RPMI7951 (cell line): Measurements from ENCODE around the gene COMMD2. TPM values are rescaled to one million over a fixed set of nuclear protein-coding genes. Genes with fewer than 3 reads are reported as not detected.

Experiments used
- DNase-seq: peaks from one replicate; pipeline ENCODE4 v3.0.0-alpha.2; 2012; ENCODE audit warnings: low read depth
- total RNA-seq: library from RNA; depleted of rRNA; stranded (reverse); fragments of >200 nt; shearing (Covaris generic); gene quantifications from 2 replicates; pipeline ENCODE4 v1.2.3, GENCODE V29; 2014; rRNA removed

Gene COMMD2
- 40.5 and 50.8 TPM in 2 replicates for total RNA-seq

GRCh38 chr3:149752051-149752787 lies at the start of gene COMMD2:
Gene COMMD2 (minus strand): TSS chr3:149752489. CDS start chr3:149752444, 45 bp downstream.
- peak; percentile 87 for DNase-seq

- no peak for DNase-seq
Measured at GRCh38 chr3:149801639-149802038, 49.4 kb upstream of the COMMD2 start.

- no peak for DNase-seq
Measured at GRCh38 chr3:149801195-149801594, 48.9 kb upstream of the COMMD2 start.

GRCh38 chr3:149800693-149801092 lies 48.4 kb upstream of the COMMD2 start:
- no peak for DNase-seq

GRCh38 chr3:149796026-149796425 lies 43.7 kb upstream of the COMMD2 start:
- DNase-seq: no peak

DNA sequence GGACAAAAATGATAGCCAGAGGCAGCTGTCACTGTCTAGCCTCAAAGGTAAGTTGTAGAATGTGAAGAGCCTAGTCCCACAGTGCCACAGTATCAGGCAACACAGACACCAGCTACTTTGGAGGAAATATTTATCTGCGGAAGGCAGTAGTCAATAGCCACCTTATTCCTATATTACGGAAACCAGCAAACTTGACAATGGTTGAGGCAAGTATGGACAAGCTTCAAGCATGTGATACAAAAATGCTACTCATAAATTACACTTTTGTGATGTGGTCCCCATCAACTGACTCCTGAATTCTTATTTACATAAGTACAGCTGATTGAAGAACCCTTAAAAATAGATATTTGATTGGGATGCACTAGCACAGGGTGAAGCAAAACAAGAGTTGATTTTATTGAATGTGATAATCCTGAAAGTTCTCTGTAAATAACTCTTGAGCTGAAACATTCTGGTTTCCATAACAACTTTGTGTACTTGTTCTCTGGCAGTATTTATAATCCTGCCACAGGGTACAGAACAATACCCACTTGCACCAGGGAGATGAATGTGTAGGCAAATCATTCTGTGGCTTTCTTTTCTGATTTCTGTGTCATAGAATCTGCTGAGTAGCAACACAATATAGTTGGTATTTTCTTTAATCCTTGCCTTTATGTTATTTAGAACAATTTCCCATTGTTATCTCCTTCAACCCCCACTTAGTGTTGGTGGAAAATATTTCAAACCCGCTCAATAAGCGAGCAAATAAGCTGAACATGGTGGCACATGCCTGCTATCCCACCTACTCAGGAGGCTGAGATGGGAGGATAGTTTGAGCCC lies 40.4 kb upstream of the COMMD2 start, which contains the start of gene ANKUB1:
TSS of gene ANKUB1 (minus strand) at position 103 of the 819 bp plus-strand sequence. CDS start 188 bp downstream, outside the sequence.
- no peak for DNase-seq

- DNase-seq: no peak
Measured at GRCh38 chr3:149790698-149791097, 38.4 kb upstream of the COMMD2 start.

GRCh38 chr3:149790268-149790667 lies 38.0 kb upstream of the COMMD2 start:
- DNase-seq: no peak

GRCh38 chr3:149784064-149784704 lies 31.9 kb upstream of the COMMD2 start:
- DNase-seq: peak; percentile 13

- peak; percentile 47 for DNase-seq
Measured at GRCh38 chr3:149783576-149783975, 31.3 kb upstream of the COMMD2 start.

DNA sequence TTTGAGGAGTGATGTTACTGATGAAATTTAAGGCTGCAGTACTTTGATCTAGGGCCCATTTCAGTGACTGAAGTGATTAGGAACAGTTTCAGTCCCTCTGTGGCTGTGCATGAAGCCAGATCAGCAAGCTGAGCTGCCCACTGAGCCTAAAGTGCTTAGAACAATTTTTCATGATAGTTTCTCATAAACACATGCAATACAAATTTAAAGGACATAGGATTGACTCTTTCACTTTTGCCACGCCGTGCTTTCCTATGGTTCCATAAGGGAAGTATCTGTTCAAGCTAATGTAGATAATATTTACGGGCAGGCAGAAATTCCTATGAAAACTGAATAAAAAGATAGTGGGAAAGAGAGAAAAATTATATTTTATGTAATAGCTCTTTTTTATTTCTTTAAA lies 29.5 kb upstream of the COMMD2 start:
- DNase-seq: no peak

GRCh38 chr3:149781211-149781610 lies 28.9 kb upstream of the COMMD2 start:
- no peak for DNase-seq

- DNase-seq: no peak
Measured at GRCh38 chr3:149777414-149778214, 25.3 kb upstream of the COMMD2 start.

DNA sequence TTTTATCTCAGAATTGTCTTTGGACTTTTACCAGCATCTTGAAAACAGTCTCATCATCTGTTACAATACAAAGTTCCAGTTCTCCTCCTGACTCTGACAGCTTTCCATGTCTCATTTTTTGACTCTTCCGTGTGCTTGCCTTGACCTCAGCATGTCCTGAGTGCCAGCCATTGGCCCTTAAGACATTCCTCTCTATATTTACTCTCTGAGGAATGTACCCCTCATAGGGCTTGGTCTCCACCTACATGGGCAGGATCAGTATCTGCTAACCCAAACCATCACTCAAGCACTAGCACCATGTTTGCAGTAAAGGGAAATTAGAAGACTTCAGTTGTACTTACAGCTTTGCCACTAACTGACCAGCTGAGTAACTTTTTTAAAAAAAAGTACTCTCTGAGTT lies 23.9 kb upstream of the COMMD2 start:
- DNase-seq: no peak

GRCh38 chr3:149772861-149773260 lies 20.6 kb upstream of the COMMD2 start:
- DNase-seq: peak; percentile 20

DNA sequence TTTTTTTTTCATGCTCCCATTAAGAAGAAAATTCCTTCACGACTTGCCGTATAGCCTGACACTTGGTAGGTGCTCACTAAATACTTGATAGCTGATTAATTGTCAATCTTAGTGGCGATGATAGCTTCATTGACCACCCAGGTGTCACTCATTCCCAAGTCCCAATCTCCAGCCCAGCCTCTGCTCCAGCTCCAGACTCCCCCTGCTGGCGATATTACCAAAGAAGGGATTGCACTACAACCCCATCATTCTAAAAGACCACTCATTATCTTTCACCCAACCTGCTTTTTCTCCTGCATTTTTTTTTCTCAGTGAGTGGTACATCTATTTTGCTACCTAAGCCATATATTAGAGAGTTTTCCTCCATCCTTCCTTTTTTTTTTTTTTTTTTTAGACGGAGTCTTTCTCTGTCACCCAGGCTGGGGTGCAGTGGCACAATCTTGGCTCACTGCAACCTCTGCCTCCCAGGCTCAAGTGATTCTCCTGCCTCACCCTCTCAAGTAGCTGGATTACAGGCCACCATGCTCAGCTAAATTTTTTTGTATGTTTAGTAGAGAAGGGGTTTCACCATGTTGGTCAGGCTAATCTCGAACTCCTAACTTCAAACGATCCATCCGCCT lies 19.5 kb upstream of the COMMD2 start:
- peak; percentile 46 for DNase-seq

GRCh38 chr3:149770246-149770645 lies 18.0 kb upstream of the COMMD2 start:
- DNase-seq: no peak

GRCh38 chr3:149768704-149769103 lies 16.4 kb upstream of the COMMD2 start:
- no peak for DNase-seq

DNA sequence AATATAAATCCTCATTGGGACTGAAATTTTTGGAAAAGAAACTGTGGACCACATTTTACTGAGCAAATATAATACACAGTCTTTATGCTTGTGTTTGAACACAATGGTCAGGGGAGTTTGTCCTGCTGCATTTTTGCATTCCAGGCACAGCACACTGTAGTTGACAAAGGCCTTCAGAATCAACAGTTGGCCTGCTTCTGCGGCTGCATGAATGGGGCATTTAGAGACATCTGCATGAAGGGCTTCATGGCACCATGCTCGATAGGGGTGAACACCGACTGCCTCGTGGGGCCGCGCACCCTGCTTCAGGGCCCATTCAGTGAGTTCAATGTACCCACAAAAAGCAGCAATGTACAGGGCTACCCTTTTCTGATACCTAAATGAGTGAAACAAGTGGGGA lies 15.4 kb upstream of the COMMD2 start:
- DNase-seq: no peak

DNA sequence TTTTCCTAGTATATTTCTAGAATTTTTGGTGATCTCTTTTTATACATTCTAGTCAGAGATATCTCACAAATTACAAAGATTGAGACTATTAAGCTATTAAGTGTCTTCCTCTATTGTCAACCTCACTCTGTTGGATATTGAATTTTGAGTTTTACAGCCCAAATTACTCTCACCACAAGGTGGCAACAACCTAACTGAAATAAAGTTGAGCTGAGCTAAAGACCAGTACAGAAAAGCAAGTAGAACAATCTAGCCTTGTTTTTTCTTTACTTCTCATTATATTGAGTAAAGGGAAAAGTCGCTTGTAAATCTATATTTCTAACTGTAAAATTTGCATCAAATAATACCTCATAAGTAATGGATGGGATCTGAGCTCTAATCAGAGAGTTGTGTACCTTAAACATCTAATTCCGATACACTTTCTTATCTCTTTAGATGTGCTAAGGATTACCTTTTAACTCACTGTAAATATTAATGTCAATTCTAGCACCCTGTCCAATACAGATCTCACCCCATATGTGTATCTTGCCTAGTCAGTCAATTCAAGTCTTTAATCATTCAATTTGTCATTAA lies 13.6 kb upstream of the COMMD2 start:
- peak; percentile 27 for DNase-seq

DNA sequence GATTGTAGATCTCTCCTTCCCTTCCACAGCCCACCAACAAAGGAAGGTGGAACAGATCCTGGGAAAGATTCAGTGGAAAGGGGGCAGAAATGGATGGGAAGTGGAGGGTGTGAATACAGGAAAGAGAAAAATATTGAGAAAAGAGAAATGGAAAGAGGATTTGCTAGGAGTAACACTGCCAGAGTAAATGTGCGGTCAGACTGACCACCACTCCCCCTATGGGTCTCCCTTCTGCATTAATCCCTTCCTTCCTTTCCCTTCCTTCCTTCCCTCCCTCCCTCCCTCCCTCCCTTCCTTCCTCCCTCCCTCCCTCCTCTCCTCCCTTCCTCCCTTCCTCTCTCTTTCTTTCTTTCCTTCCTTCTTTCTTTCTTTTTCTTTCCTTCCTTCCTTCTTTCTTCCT lies 12.0 kb upstream of the COMMD2 start:
- DNase-seq: no peak
